Renal cortex interstitium (tissue), 11 donors: Measurements from ENCODE around the gene MBLAC1. TPM values are rescaled to one million over a fixed set of nuclear protein-coding genes. Genes with fewer than 3 reads are reported as not detected.
"Not testable (repeated sequence)": the region's sequence is repeated elsewhere in the genome, so short reads cannot be mapped to it uniquely, and the experiment has no call there.

Source experiments
- DNase-seq, 11 donors: peaks; one replicate each; pipeline ENCODE4 v3.0.0-alpha.2; 2013; ENCODE audit warnings: low read depth in 9 of 11, low spot score in 4 of 11; ENCODE audit errors: extremely low read depth in 1 of 11
- polyA plus RNA-seq, 3 donors: library from polyadenylated mRNA; unstranded; fragments of 120-200 nt; gene quantifications; one replicate each; pipeline ENCODE4 v1.2.1, GENCODE V29; 2013; ENCODE audit not compliant: insufficient read length in 3 of 3

Gene MBLAC1
- polyA plus RNA-seq, 3 donors, result 0.79 to 1.9 (median 1.8) TPM

- no peak for DNase-seq
These were observed 8.2 kb upstream of the MBLAC1 start for GRCh38 chr7:100118388-100119071.

DNA sequence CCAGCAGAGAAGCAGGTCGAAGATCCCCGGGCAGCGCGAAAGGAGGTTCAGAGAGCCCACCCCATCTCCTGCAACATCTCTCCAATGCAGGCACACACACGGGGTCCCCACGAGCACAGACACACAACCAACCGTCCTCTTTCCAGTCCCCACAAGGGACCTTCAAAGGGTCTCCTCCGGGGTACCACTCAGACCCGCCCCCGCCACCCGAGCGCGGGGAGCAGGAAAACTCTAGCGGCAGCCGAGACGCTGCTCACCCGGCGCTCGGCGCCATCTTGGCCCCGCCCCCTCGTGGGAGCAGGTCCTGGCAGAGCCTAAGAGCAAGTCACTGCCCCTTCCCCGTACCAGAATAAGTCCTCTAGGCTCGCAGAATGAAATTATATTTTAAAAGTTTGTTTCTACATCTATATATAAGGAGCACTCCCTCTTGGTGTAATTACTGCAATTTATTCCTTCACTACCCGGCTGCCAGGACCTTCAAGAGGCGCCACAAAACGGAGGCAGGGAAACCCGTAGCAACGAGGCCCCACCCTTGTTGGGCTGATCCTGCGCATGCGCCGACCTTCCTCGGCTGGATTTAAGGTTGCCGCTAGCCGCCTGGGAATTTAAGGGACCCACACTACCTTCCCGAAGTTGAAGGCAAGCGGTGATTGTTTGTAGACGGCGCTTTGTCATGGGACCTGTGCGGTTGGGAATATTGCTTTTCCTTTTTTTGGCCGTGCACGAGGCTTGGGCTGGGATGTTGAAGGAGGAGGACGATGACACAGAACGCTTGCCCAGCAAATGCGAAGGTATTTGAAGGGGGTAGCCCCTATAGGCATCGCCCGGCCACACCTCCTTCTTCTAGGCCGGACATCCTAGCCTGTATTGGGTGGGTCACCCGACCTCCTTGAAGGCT, 7.4 kb upstream of the MBLAC1 start, which contains the start of the genes CNPY4 and TAF6:
Gene CNPY4 (plus strand): TSS at position 563 of the 898 bp plus-strand sequence. CDS start 111 bp downstream, at position 674.
Gene TAF6 (minus strand): TSS at position 287 of the 898 bp plus-strand sequence. CDS start 5,149 bp downstream, outside the sequence.
- DNase-seq, result peak; percentile 86 to 96 (median 93)

GRCh38 chr7:100119970-100120732, 6.6 kb upstream of the MBLAC1 start:
- DNase-seq, result peak in 5 of 11 donors; percentile 27 to 58 (median 42)

DNA sequence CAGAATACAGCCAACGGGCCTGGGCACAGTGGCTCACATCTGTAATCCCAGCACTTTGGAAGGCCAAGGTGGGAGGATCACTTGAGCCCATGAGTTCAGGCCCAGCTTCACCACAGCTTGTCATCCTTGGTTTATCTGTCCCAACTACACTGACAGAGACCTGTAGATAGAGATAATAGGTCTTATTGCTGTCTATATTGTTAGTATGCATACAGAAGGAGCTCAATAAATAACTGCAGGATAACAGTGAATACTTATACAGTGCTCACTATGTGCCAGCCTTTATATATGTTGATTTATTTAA, 6.1 kb upstream of the MBLAC1 start:
- DNase-seq, result no peak

DNA sequence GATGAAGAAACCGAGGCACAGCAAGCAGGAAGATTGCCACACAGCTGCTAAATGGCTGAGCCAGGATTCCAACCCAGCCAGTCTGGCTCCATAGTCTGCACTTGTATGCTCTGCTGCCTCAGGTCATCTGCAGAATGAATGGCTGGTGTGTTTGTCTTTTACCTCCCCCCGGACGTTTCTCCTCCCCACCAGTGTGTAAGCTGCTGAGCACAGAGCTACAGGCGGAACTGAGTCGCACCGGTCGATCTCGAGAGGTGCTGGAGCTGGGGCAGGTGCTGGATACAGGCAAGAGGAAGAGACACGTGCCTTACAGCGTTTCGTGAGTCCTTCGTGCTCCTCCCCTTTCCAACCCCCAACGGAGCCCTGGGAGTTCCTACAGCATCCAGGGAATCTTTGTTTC, 4.7 kb upstream of the MBLAC1 start:
- DNase-seq, result no peak

GRCh38 chr7:100122568-100122967, 4.2 kb upstream of the MBLAC1 start:
- DNase-seq, result no peak

DNA sequence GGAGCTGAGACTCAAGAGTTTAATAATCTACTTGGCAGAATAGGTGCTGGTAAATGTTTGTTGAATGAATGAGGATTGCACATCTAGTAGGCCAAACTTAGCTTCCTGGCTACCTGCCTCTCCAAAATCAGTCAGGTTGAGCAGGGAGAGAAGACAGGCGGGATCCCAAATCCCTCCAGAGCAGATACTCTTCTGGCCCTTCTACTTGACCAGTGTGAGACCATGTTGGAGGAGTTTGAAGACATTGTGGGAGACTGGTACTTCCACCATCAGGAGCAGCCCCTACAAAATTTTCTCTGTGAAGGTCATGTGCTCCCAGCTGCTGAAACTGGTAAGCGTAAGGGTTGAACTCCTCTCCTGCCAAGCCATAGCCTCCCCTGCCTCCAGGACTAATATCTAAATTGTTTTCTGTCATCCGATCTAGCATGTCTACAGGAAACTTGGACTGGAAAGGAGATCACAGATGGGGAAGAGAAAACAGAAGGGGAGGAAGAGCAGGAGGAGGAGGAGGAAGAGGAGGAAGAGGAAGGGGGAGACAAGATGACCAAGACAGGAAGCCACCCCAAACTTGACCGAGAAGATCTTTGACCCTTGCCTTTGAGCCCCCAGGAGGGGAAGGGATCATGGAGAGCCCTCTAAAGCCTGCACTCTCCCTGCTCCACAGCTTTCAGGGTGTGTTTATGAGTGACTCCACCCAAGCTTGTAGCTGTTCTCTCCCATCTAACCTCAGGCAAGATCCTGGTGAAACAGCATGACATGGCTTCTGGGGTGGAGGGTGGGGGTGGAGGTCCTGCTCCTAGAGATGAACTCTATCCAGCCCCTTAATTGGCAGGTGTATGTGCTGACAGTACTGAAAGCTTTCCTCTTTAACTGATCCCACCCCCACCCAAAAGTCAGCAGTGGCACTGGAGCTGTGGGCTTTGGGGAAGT, 2.2 kb upstream of the MBLAC1 start:
- DNase-seq, result no peak

GRCh38 chr7:100126239-100126930, 382 bp upstream of the MBLAC1 start:
- peak in 1 of 11 donors; percentile 30 for DNase-seq

- DNase-seq, result no peak
These were observed 1.3 kb downstream of the MBLAC1 start for GRCh38 chr7:100127866-100128636.

- no peak for DNase-seq
These were observed 1.8 kb downstream of the MBLAC1 start for GRCh38 chr7:100128637-100128963.

DNA sequence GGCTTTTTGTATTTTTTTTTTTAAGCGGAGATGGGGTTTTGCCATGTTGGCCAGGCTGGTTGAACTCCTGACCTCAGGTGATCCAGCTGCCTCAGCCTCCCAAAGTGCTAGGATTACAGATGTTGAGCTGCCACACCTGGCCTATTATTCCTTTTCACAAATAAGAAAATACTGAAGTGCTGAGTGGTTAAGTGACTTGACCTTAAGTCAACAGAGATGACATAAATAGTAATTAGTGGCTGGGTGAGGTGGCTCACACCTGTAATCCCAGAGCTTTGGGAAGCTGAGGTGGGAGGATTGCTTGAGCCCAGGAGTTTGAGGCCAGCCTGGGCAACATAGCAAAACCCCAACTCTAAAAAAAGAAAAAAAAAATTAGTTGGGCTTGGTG, 3.4 kb downstream of the MBLAC1 start:
- DNase-seq, result not testable (repeated sequence)

DNA sequence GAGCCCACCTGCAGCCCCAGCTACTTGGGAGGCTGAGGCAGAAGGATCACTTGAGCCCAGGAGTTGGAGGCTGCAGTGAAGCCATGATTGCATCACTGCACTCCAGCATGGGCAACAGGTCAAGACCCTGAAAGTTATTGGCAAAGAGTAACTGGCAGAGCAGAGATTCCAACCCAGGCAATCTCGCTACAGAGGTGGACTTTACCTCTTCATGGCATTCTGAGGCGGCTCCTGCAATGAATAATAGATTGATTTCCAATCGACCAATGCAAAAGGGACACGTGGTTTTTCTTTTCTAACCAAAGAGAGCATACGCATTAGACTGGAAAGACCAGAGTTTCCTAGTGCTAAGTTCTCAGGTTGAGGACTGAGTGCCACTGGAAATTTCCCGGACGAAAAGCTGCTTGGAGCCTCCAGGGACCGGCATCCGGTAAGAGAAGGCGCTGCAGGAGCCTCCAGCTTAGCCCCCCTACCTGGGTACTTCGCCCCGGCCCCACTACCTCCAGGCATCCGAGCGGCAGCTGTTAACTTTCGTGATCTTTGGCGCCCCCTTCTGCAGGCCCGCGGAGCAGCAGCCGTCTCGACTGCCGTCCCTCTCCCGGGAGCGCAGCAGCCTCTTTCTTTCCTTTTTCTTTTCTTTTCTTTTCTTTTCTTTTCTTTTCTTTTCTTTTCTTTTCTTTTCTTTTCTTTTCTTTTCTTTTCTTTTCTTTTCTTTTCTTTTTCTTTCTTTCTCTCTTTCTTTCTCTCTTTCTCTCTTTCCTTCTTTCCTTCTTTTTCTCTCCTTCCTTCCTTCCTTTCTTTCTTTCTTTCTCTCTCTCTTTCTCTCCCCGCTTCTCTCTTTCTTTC, 4.1 kb downstream of the MBLAC1 start:
- DNase-seq, result peak in 5 of 11 donors; percentile 57 to 69 (median 66)

GRCh38 chr7:100132126-100132525, 5.4 kb downstream of the MBLAC1 start:
- DNase-seq, result no peak

- DNase-seq, result peak in 1 of 11 donors; percentile 36
These were observed 6.0 kb downstream of the MBLAC1 start for GRCh38 chr7:100132697-100133151.

- DNase-seq, result no peak
These were observed 11.3 kb downstream of the MBLAC1 start for GRCh38 chr7:100137851-100138760.
